ENCODE measurements around the gene ACHE.
"Not testable (repeated sequence)": the region's sequence is repeated elsewhere in the genome, so short reads cannot be mapped to it uniquely, and the experiment has no call there.

ACHE gene

DNA sequence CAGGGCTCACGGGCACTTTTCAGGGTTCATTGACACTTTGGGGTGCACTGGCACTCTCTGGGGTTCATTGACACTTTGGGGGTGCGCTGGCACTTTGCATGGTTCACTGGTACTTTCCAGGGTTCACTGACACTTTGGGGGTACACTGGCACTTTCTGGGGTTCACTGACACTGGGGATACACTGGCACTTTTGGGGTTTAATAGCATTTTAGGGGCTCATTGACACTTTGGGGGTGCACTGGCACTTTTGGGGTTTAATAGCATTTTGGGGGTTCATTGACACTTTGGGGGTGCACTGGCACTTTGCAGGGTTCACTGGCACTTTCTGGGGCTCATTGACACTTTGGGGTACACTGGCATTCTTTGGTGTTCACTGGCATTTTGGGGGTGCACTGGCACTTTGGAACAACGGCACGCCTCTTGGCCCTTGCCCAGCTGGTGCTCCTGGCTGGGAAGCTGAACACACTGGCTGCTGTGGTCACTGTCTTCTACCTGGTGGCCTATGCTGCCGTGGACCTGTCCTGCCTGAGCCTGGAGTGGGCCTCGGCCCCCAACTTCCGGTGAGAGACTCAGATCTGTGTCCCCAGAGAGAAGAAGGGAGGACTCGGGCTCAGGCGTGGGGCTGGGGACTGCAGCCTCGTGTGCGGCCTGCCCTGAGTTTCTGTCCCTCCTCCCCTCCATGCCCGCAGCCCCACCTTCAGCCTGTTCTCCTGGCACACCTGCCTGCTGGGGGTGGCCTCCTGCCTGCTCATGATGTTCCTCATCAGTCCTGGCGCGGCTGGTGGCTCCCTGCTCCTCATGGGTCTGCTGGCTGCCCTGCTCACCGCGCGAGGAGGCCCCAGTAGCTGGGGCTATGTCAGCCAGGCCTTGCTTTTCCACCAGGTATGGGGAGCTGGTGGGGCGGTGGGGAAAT lies 34.7 kb downstream of the ACHE start:
- TF ChIP-seq, protein P1, sequence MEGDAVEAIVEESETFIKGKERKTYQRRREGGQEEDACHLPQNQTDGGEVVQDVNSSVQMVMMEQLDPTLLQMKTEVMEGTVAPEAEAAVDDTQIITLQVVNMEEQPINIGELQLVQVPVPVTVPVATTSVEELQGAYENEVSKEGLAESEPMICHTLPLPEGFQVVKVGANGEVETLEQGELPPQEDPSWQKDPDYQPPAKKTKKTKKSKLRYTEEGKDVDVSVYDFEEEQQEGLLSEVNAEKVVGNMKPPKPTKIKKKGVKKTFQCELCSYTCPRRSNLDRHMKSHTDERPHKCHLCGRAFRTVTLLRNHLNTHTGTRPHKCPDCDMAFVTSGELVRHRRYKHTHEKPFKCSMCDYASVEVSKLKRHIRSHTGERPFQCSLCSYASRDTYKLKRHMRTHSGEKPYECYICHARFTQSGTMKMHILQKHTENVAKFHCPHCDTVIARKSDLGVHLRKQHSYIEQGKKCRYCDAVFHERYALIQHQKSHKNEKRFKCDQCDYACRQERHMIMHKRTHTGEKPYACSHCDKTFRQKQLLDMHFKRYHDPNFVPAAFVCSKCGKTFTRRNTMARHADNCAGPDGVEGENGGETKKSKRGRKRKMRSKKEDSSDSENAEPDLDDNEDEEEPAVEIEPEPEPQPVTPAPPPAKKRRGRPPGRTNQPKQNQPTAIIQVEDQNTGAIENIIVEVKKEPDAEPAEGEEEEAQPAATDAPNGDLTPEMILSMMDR (IDR thresholded peaks at IDR 0.05; ENCODE audit: extremely low read depth, insufficient read depth, missing control alignments) = no peak
- no peak for DNase-seq (ENCODE audit: low spot score)
- in situ Hi-C loops (cut with MboI; ENCODE audit: low pct_unique_long_range_greater_than_20kb, low sequenced_read_pairs, unreplicated experiment) = no loop called here

- in situ Hi-C loops (cut with MboI; ENCODE audit: low pct_unique_long_range_greater_than_20kb, low sequenced_read_pairs, unreplicated experiment) = loop anchor here (10.0 kb wide), 1 partner anchor 155 kb away; the partner anchor contains the start of gene POP7
- TF ChIP-seq, protein P1 (IDR thresholded peaks at IDR 0.05; ENCODE audit: extremely low read depth, insufficient read depth, missing control alignments) = no peak
These were observed 35.8 kb downstream of the ACHE start for GRCh38 chr7:100859856-100860255.

DNA sequence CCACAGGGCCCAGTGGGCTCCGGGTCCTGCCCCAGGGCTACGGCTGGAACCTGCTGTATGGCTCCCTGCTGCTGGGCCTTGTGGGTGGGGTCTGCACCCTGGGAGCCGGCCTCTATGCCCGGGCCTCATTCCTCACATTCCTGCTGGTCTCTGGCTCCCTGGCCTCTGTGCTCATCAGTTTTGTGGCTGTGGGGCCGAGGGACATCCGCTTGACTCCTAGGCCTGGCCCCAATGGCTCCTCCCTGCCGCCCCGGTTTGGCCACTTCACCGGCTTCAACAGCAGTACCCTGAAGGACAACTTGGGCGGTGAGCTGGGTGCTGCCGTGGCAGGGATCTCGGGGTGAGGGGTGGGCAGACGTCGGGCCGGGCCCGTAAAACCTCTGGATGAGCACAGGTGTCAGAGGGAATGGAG lies 38.8 kb downstream of the ACHE start:
- TF ChIP-seq, protein P1 (IDR thresholded peaks at IDR 0.05; ENCODE audit: extremely low read depth, insufficient read depth, missing control alignments) = no peak
- in situ Hi-C loops (cut with MboI; ENCODE audit: low pct_unique_long_range_greater_than_20kb, low sequenced_read_pairs, unreplicated experiment) = loop anchor here (10.0 kb wide), 1 partner anchor 152 kb away; the partner anchor contains the start of gene POP7
- no peak for DNase-seq (ENCODE audit: low spot score)

More at GRCh38 chr7:100859856-100860255, 35.8 kb downstream of the ACHE start:
- DNase-seq (ENCODE audit: low spot score) = no peak

- TF ChIP-seq, protein P1 (IDR thresholded peaks at IDR 0.05; ENCODE audit: extremely low read depth, insufficient read depth, missing control alignments) = no peak
- DNase-seq (ENCODE audit: low spot score) = no peak
- in situ Hi-C loops (cut with MboI; ENCODE audit: low pct_unique_long_range_greater_than_20kb, low sequenced_read_pairs, unreplicated experiment) = loop anchor here (10.0 kb wide), 1 partner anchor 151 kb away; the partner anchor contains the start of gene POP7
These were observed 40.2 kb downstream of the ACHE start for GRCh38 chr7:100855515-100855914.

DNA sequence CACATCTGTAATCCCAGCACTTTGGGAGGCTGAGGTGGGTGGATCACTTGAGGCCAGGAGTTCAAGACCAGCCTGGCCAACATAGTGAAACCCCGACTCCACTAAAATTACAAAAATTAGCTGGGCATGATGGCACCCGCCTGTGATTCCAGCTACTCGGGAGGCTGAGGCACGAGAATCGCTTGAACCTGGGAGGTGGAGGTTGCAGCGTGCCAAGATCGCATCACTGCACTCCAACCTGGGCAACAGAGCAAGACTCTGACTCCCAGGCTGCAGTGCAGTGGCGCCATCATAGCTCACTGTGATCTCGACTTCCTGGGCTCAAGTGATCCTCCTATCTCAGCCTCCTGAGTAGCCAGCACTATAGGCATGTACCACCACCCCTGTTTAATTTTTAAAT lies 40.8 kb downstream of the ACHE start:
- in situ Hi-C loops (cut with MboI; ENCODE audit: low pct_unique_long_range_greater_than_20kb, low sequenced_read_pairs, unreplicated experiment) = loop anchor here (10.0 kb wide), 1 partner anchor 150 kb away; the partner anchor contains the start of gene POP7
- not testable (repeated sequence) for DNase-seq (ENCODE audit: low spot score)

GRCh38 chr7:100854146-100854895 lies 41.4 kb downstream of the ACHE start:
- TF ChIP-seq, protein P1 (IDR thresholded peaks at IDR 0.05; ENCODE audit: extremely low read depth, insufficient read depth, missing control alignments) = no peak
- in situ Hi-C loops (cut with MboI; ENCODE audit: low pct_unique_long_range_greater_than_20kb, low sequenced_read_pairs, unreplicated experiment) = loop anchor here (10.0 kb wide), 1 partner anchor 150 kb away; the partner anchor contains the start of gene POP7
- peak; percentile 20 for DNase-seq (ENCODE audit: low spot score)
